ENCODE measurements around the gene POTEF. TPM values are rescaled to one million over a fixed set of nuclear protein-coding genes. Genes with fewer than 3 reads are reported as not detected.
"Not testable (repeated sequence)": the region's sequence is repeated elsewhere in the genome, so short reads cannot be mapped to it uniquely, and the experiment has no call there.

Gene POTEF
- total and polyA plus RNA-seq, 4 donors: not detected

DNA sequence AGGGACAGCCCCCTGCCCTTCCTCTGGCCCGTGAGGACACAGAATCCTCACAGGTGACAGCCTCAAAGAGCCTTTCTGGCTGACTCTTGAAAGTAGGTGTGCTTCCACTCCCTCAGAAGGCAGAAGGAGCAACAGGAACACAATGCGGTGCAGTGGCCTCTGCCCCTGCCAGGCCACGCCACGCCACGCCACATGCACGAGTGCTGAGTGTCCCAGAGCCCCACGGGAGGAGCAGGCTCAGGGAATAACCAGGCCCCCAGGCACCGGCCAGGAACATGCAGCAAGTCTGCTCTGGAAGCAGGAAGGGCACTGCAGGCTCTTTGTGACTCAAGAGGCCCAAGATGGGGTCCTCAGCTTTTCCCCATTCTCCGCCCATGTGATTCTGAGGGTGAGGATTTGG lies 33.9 kb upstream of the POTEF start:
- no peak for DNase-seq (ENCODE audit: low spot score)
- Histone ChIP-seq H3K36me3 (ENCODE audit: control insufficient read depth in 4 of 4, insufficient read depth in 3 of 4, low read depth in 1 of 4, low read length in 3 of 4) (peaks cover 9 to 41% (median 21%) of the 10 kb centered on the region in 4 donors), H3K9me3 (ENCODE audit: control insufficient read depth in 4 of 4, low read length in 3 of 4) (no peaks in the 10 kb centered on the region), H3K4me1 (ENCODE audit: control insufficient read depth in 4 of 4, insufficient read depth in 4 of 4, low read length in 3 of 4) (no peaks in the 10 kb centered on the region), H3K4me3 (ENCODE audit: low read depth in 1 of 3, low read length in 3 of 3) (no peak overlapping the region), H3K27me3 (ENCODE audit: control insufficient read depth in 4 of 4, insufficient read depth in 4 of 4, low read length in 3 of 4) (no peaks in the 10 kb centered on the region), H3K27ac (ENCODE audit: low read depth in 1 of 2, low read length in 2 of 2) (no peak overlapping the region), H3K9ac (ENCODE audit: low read depth in 1 of 2, low read length in 2 of 2) (no peak overlapping the region)
- TF ChIP-seq HNF4A (conservative IDR thresholded peaks at IDR 0.05) (no peak), YY1 (IDR thresholded peaks at IDR 0.05) (no peak), TAF1 (conservative IDR thresholded peaks at IDR 0.05) (no peak), HNF4G (IDR thresholded peaks at IDR 0.05) (no peak), NR2F2 (IDR thresholded peaks at IDR 0.05) (no peak), GABPA (IDR thresholded peaks at IDR 0.05 in 1 of 2, conservative IDR thresholded peaks at IDR 0.05 in 1 of 2) (no peak), SP1 (IDR thresholded peaks at IDR 0.05) (no peak), RAD21 (IDR thresholded peaks at IDR 0.05) (no peak), FOXA2 (IDR thresholded peaks at IDR 0.05) (no peak), EGR1 (IDR thresholded peaks at IDR 0.05; ENCODE audit: low read depth in 2 of 2) (no peak), FOXA1 (IDR thresholded peaks at IDR 0.05) (no peak), JUND (IDR thresholded peaks at IDR 0.05) (no peak), RXRA (IDR thresholded peaks at IDR 0.05) (no peak)
- TF ChIP-seq, protein P1, sequence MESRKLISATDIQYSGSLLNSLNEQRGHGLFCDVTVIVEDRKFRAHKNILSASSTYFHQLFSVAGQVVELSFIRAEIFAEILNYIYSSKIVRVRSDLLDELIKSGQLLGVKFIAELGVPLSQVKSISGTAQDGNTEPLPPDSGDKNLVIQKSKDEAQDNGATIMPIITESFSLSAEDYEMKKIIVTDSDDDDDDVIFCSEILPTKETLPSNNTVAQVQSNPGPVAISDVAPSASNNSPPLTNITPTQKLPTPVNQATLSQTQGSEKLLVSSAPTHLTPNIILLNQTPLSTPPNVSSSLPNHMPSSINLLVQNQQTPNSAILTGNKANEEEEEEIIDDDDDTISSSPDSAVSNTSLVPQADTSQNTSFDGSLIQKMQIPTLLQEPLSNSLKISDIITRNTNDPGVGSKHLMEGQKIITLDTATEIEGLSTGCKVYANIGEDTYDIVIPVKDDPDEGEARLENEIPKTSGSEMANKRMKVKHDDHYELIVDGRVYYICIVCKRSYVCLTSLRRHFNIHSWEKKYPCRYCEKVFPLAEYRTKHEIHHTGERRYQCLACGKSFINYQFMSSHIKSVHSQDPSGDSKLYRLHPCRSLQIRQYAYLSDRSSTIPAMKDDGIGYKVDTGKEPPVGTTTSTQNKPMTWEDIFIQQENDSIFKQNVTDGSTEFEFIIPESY (IDR thresholded peaks at IDR 0.05): no peak
- TF ChIP-seq, protein P2, sequence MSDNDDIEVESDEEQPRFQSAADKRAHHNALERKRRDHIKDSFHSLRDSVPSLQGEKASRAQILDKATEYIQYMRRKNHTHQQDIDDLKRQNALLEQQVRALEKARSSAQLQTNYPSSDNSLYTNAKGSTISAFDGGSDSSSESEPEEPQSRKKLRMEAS (IDR thresholded peaks at IDR 0.05): no peak
- TF ChIP-seq, protein P3, sequence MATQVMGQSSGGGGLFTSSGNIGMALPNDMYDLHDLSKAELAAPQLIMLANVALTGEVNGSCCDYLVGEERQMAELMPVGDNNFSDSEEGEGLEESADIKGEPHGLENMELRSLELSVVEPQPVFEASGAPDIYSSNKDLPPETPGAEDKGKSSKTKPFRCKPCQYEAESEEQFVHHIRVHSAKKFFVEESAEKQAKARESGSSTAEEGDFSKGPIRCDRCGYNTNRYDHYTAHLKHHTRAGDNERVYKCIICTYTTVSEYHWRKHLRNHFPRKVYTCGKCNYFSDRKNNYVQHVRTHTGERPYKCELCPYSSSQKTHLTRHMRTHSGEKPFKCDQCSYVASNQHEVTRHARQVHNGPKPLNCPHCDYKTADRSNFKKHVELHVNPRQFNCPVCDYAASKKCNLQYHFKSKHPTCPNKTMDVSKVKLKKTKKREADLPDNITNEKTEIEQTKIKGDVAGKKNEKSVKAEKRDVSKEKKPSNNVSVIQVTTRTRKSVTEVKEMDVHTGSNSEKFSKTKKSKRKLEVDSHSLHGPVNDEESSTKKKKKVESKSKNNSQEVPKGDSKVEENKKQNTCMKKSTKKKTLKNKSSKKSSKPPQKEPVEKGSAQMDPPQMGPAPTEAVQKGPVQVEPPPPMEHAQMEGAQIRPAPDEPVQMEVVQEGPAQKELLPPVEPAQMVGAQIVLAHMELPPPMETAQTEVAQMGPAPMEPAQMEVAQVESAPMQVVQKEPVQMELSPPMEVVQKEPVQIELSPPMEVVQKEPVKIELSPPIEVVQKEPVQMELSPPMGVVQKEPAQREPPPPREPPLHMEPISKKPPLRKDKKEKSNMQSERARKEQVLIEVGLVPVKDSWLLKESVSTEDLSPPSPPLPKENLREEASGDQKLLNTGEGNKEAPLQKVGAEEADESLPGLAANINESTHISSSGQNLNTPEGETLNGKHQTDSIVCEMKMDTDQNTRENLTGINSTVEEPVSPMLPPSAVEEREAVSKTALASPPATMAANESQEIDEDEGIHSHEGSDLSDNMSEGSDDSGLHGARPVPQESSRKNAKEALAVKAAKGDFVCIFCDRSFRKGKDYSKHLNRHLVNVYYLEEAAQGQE (IDR thresholded peaks at IDR 0.05): no peak
- TF ChIP-seq, protein P4, sequence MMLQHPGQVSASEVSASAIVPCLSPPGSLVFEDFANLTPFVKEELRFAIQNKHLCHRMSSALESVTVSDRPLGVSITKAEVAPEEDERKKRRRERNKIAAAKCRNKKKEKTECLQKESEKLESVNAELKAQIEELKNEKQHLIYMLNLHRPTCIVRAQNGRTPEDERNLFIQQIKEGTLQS (IDR thresholded peaks at IDR 0.05): no peak
- TF ChIP-seq, protein P5, sequence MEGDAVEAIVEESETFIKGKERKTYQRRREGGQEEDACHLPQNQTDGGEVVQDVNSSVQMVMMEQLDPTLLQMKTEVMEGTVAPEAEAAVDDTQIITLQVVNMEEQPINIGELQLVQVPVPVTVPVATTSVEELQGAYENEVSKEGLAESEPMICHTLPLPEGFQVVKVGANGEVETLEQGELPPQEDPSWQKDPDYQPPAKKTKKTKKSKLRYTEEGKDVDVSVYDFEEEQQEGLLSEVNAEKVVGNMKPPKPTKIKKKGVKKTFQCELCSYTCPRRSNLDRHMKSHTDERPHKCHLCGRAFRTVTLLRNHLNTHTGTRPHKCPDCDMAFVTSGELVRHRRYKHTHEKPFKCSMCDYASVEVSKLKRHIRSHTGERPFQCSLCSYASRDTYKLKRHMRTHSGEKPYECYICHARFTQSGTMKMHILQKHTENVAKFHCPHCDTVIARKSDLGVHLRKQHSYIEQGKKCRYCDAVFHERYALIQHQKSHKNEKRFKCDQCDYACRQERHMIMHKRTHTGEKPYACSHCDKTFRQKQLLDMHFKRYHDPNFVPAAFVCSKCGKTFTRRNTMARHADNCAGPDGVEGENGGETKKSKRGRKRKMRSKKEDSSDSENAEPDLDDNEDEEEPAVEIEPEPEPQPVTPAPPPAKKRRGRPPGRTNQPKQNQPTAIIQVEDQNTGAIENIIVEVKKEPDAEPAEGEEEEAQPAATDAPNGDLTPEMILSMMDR (IDR thresholded peaks at IDR 0.05; ENCODE audit: low read depth, low read length, missing input control): no peak
- WGBS: 95% methylated on average over 9 of the region's 9 CpGs

DNA sequence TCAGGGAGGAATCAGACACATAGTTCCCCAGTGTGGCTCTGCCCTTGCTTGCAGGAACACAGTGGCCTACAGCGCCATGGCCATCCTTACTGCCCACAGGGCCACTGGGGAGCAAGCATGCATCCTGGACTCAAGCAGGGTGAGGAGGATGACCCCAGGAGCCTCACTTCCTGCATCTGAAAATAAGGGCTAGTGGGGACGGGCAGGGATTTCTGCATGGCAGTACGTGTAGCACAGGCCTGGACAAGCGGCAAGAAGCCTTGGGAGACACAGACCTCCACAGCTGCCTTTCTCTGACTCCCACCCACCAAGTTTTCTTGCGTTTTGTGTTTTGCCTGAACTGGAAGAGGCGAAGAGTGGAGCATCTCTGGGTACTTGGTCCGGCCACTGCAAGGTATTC lies 33.5 kb upstream of the POTEF start:
- not testable (repeated sequence) for H3K4me1 ChIP-seq (ENCODE audit: control insufficient read depth in 4 of 4, insufficient read depth in 4 of 4, low read length in 3 of 4); H3K9me3 ChIP-seq (ENCODE audit: control insufficient read depth in 4 of 4, low read length in 3 of 4); DNase-seq (ENCODE audit: low spot score); H3K4me3 ChIP-seq (ENCODE audit: low read depth in 1 of 3, low read length in 3 of 3); H3K27me3 ChIP-seq (ENCODE audit: control insufficient read depth in 4 of 4, insufficient read depth in 4 of 4, low read length in 3 of 4); H3K9ac ChIP-seq (ENCODE audit: low read depth in 1 of 2, low read length in 2 of 2); H3K27ac ChIP-seq (ENCODE audit: low read depth in 1 of 2, low read length in 2 of 2)
- 93% methylated on average over 7 of the region's 7 CpGs for WGBS
- peaks cover 9 to 37% (median 19%) of the 10 kb centered on the region in 4 donors for H3K36me3 ChIP-seq (ENCODE audit: control insufficient read depth in 4 of 4, insufficient read depth in 3 of 4, low read depth in 1 of 4, low read length in 3 of 4)

DNA sequence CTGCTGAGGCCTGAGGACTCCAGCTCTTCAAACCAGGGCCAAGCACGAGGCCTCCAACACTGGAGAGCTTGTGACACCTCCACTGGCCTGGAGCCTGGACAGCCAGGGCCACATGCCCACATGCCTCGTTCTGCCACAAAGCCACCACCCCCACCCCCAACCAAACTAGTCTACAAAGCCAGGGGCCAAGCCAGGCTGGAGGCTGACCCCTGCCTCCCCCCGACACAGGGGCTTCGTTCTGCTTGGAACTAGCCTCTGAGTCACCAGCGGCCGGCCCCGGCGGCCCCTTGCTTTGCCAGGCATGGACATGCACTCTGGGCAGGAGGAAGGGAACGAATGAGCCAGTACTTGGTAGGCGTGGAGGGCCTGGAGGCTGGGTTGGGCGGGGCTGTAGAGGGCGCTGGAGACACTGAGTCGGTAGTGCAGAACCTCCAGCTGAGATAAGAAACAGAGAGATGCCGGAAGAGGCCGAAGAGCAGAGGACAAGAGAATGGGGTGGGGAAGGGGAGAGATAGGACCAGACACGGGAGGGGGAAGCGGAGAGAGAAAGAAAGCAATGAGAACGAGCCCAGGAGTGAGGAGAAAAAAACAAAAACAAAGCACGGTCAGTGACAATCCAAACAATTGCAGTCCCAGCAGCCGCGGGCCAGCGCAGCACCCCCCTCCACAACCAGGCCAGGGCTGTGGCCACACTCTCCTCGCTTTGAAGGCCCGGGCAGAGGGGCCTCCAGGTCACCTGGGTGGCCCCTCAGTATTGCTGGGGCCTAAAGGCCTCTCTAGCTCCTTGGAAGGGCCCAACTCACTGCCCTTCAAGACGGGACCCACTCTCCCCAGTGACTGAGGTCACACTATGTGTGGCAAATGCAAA lies 32.0 kb upstream of the POTEF start:
- WGBS: 85% methylated on average over 25 of the region's 25 CpGs
- not testable (repeated sequence) for H3K4me3 ChIP-seq (ENCODE audit: low read depth in 1 of 3, low read length in 3 of 3); H3K9me3 ChIP-seq (ENCODE audit: control insufficient read depth in 4 of 4, low read length in 3 of 4); H3K27me3 ChIP-seq (ENCODE audit: control insufficient read depth in 4 of 4, insufficient read depth in 4 of 4, low read length in 3 of 4); H3K4me1 ChIP-seq (ENCODE audit: control insufficient read depth in 4 of 4, insufficient read depth in 4 of 4, low read length in 3 of 4); H3K9ac ChIP-seq (ENCODE audit: low read depth in 1 of 2, low read length in 2 of 2); H3K27ac ChIP-seq (ENCODE audit: low read depth in 1 of 2, low read length in 2 of 2); DNase-seq (ENCODE audit: low spot score)
- H3K36me3 ChIP-seq (ENCODE audit: control insufficient read depth in 4 of 4, insufficient read depth in 3 of 4, low read depth in 1 of 4, low read length in 3 of 4): peaks cover 6 to 26% (median 15%) of the 10 kb centered on the region in 4 donors

All from liver (tissue), 9 donors.